HG03575 (cell line): ENCODE data around the gene MED23.

Source experiments
- ATAC-seq: cut with Tn5 transposase; IDR thresholded peaks from one replicate; pipeline ENCODE4 v1.9.1; 2021; ENCODE audit not compliant: unreplicated experiment, insufficient number of reproducible peaks, low FRiP score; ENCODE audit errors: extremely low read depth

MED23 gene

GRCh38 chr6:131642987-131643611 is 15.1 kb upstream of the MED23 start:
- no peak for ATAC-seq

DNA sequence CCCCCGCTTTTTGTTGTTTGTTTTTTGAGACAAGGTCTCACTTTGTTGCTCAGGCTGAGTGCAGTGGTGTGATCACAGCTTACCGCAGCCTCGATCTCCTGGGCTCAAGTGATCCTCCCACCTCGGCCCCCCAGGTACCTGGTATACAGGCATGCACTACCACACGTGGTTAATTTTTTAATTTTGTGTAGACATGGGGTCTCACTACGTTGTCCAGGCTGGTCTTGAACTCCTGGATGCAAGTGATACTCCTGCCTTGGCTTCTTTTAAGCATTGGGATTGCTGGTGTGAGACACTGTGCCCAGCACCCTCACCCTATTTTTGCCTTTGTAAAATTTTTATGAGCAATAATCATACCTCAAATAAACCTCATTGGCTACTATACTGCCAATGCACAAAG is 14.5 kb upstream of the MED23 start:
- no peak for ATAC-seq

- no peak for ATAC-seq
These were observed 13.5 kb upstream of the MED23 start for GRCh38 chr6:131641554-131641953.

GRCh38 chr6:131640576-131640975 is 12.5 kb upstream of the MED23 start:
- ATAC-seq: no peak

DNA sequence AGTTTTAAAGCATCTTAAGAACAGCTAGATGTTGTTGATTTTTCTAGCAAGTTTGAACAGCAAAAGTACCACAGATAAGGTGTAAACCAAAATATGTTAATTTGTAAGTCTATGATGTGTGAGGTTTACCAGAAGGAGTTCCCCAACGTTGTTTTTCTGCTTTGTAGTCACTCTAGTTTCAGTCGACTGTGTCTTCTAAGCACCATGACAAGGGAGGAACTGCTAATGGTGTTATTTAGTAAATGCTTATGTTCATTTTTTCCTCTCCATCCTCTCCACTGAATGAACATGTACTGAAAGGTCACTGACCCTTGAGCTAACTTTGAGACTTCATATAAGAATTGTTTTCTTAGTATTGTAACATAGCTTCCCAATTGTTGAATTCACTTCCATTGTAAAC is 12.1 kb upstream of the MED23 start:
- no peak for ATAC-seq

DNA sequence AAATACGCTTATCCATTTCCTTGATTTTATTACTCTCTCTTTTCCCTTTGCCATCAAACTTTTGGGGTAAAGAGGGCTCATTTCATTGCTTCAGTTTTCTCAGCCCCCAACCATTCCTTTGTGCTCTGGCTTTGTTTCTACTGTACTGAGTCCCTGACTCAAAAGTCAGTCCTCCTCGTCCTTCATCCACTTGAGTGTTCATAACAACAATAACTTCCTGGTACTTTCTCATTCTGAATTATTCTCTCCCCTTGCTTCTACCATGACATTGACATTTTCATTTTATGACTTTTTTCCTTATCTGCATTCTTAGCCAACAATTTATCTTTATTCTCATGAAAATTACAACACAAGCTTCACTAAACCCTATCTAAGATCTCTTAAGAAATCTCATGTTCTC is 10.0 kb upstream of the MED23 start:
- ATAC-seq: no peak

DNA sequence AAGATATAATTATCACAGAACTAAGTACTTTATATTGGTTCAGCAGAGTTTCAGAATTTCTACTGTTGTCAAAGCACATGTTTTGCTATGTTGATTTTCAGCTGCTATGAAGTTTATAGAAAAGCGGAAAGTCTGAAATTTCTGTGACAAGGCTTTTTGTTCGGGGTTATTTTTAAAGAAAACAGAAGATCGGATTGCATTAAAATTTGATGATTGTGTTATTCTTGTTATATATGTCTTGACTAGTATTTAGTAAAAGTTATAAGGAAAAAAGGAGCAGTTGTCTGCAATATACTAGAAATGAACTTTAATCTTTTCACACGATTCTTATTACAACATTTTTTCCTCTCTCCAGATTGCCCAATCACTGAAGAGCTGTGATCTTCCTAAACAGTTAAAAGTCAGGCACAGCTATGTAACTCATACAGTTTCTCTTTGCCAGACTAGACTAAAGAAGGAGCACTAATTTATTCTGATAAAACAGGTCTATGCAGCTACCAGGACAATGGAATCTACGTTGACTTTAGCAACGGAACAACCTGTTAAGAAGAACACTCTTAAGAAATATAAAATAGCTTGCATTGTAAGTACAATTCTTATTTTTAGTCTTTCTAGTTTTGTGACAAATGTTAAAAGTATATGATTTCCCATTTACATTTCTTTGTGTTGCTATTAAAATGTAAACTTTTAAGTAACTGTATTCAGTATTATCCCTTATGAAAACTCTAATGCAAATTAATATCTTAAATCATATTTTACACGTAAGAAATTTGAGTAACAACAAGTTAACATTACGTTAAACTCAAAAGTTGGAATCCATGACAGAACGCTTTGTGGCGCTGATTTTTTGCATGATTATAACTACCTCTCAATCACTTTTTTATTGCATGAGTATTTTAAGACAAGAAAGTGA is 9.1 kb upstream of the MED23 start, which contains the start of gene ENPP3:
Gene ENPP3 (plus strand): TSS at position 423 of the 913 bp plus-strand sequence. CDS start 83 bp downstream, at position 506.
- ATAC-seq: no peak

- peak; percentile 93 for ATAC-seq
These were observed 7.6 kb upstream of the MED23 start for GRCh38 chr6:131635384-131636340.

GRCh38 chr6:131631625-131632289 is 3.7 kb upstream of the MED23 start:
- no peak for ATAC-seq

DNA sequence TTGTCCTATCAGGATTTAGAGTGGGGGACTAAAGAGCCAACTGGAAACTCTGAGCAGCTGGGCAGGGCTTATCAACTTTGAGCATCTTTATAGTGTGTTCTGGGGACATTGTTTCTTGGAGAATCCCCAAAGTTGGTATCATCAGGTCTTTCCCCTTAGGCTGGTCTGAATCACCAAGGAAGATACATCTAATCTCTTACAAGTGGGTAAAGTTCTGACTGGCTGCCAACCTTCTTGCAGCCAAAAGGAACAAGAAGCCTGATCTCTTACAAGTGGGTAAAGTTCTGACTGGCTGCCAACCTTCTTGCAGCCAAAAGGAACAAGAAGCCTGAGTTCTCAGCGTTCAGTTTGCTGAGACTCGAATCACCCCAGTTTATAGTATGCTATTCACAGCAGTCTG is 1.6 kb upstream of the MED23 start:
- ATAC-seq: no peak

DNA sequence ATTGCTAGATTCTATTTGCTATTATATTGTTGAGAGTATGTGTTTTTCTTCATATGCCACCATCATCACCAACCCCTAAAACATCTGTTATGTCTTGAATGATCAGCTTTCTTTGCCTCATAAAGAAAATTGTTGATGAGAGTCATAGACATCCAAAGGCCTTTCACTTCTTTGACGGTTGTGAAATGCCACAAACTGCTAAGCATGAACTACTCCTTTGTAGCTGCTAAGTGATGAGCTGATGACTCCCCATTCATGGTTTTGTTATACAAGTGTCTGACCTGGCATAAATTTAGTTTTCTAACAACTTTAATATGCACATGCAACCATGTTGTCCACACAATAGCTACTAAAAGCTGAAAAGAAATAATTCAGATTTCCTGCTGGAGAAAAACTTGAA is 684 bp upstream of the MED23 start:
- ATAC-seq: no peak

DNA sequence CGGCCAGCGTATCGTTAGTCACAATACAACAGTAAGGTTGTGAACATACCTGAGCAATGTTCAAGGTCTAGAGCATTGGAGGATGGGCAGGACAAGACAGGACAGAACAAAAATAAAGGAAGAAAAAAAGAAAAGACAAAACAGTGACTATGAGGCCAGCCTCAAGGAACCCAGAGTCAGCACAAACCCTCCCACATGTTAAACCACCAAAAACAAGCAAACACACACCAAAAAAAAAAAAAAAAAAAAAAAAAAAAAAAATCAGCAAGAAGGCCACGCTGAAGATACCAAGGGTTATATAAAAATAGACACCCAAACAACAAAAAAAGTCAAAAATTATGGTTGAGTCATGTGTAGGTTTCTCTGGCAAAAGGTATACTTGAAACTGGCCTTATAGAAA is 12.8 kb downstream of the MED23 start:
- ATAC-seq: no peak

DNA sequence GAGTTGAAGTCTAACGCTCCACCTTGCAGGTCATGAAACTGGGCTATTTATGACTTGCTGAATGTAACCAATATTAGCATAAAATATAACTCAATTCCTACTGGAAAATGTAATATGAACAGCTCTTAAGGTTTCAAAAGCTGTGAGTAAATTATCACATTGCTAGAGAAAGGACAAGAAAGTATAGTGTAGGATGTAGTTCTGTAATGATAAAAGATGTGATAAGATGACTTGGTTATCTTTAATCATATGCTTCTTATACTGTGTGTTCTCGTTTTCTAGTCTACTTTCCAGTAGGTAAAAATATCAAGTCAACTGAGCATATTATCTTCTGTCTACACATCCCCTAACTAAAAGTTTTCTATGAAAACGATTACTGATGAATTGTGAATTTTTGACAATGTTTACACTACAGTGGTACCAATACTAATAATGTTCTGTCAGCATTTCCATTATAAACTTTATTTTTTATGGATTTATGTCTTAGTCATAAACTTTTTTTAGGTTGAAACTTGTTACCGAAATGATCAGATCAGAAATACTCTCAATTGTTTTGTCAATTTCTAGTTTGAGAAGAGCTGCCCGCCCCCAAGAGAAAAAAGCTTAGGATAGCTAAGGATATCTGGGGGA is 14.6 kb downstream of the MED23 start:
- ATAC-seq: no peak

DNA sequence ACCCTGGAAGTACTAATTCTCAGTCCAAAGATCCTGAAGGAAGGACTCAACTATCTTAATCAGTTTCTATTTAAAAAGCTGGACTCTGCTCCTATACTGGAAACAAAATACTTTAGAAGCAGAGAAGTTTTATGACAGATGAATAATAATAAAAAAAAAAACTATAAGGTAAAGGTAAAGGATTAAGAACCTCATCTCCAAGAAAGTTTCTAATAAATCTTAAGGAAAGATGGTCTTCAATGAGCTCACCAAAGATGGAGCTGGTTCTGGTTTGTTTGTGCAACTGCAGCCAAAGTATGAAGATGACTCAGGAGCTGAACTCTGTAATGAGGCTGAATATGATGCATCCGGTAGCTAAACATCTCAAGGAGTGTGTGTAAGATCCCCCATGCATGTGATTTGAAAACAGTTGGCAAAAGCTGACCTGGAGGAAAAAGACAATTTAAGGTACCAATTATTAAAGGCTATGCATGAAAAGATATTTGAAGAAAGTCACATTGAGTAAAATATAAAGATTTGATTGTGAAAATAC is 25.2 kb downstream of the MED23 start:
- no peak for ATAC-seq

- ATAC-seq: no peak
These were observed 27.3 kb downstream of the MED23 start for GRCh38 chr6:131600716-131601115.

- no peak for ATAC-seq
These were observed 30.6 kb downstream of the MED23 start for GRCh38 chr6:131597446-131597845.

DNA sequence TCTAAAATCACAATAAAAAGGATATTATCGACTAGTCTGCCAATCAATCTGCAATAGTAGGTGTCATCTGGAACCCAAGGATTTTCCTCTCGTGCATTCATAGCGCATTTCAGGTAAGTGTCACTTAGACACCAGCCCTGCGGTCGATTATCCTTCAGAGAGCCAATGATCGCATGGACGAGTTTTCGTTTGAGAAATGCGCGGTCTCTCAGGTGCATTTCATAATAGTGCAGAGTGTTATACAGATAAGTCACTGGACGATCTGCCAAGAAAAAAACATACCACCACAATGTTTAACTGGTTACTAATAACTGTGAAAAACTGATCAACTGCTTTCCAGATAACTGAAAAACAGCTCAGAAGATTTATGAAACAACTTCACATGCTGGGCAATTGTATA is 34.0 kb downstream of the MED23 start:
- no peak for ATAC-seq

DNA sequence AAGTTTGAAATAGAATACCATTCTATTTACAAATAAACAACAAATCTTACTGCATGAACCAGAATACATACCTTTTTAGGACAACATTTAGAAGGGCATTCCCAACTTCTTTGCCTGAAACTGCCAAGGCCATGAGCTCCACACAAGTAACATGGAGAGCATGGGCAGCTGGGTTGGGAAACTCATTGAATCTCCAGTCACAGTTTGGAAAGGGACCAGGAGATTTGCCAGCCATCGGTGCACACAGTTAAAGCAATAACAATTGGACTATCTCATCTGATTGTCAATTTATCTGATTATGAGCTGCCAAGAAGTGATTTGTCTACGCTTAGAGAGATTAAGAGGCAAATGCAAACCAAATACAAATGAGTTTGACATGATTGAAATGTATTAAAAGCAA is 35.1 kb downstream of the MED23 start:
- ATAC-seq: no peak
